ENCODE data around the gene FAM217A.

FAM217A gene

DNA sequence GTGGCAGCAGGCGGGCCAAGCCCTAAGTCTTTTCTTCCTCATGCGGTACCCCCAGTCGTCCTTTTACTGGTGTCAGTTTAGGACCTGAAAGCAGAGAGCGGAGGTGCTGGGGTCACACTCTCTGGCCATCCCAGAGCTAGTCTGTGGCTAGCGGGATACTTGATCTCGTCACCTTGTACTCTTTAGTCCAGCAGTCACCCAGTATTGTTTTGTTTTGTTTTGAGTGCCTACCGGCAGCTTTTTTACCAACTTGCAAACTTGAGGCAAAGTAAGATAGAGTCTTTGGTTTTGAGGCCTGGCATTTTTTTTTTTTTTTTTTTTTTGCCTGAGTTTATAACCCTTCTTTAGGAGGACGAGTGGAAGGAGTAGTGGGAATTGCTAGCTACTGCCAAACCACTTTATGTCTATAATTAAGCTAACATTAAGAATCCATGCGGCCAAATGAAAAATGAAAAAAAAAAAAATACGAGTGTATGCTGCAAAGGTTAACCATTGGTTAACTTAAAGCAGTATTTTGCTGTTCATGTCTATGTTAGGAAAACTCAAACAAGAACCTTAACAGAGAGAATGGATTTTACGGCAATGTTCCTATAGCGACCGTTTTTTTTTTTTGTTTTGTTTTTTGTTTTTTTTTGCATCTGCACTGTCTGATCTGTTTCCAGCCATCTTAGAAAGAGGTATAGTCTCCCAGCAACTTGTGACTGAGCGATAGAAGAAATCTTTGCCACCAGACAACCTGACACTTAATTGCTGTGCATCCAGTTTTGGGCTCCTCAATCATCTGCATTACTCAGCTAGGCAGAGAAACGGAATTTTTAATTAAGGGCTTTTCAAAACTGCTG, 56.9 kb downstream of the FAM217A start:
- TF ChIP-seq, protein P1, sequence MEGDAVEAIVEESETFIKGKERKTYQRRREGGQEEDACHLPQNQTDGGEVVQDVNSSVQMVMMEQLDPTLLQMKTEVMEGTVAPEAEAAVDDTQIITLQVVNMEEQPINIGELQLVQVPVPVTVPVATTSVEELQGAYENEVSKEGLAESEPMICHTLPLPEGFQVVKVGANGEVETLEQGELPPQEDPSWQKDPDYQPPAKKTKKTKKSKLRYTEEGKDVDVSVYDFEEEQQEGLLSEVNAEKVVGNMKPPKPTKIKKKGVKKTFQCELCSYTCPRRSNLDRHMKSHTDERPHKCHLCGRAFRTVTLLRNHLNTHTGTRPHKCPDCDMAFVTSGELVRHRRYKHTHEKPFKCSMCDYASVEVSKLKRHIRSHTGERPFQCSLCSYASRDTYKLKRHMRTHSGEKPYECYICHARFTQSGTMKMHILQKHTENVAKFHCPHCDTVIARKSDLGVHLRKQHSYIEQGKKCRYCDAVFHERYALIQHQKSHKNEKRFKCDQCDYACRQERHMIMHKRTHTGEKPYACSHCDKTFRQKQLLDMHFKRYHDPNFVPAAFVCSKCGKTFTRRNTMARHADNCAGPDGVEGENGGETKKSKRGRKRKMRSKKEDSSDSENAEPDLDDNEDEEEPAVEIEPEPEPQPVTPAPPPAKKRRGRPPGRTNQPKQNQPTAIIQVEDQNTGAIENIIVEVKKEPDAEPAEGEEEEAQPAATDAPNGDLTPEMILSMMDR (conservative IDR thresholded peaks at IDR 0.05; ENCODE audit: low read depth, low read length) = no peak
- peaks cover 40% of the 10 kb centered on the region for H3K4me1 ChIP-seq (ENCODE audit: low read depth, poor library complexity, severe bottlenecking)
- H3K27me3 ChIP-seq (ENCODE audit: insufficient read depth, low read depth) = no peaks in the 10 kb centered on the region
- H3K4me2 ChIP-seq = peak overlapping the region; percentile 88
- peaks cover 39% of the 10 kb centered on the region for H4K20me1 ChIP-seq (ENCODE audit: insufficient read depth)
- peak overlapping the region; percentile 42 for H3K4me3 ChIP-seq (IDR thresholded peaks at IDR 0.05; ENCODE audit: insufficient read depth, low read depth, low read length)
- H2AFZ ChIP-seq (ENCODE audit: low read depth) = peak overlapping the region; percentile 49
- no peaks in the 10 kb centered on the region; the same call in 1 of the 2 replicates for H3K36me3 ChIP-seq (ENCODE audit: insufficient read depth)
- H3K79me2 ChIP-seq (ENCODE audit: insufficient read depth, low read depth) = peaks cover 60% of the 10 kb centered on the region
- peak overlapping the region; percentile 94 for H3K27ac ChIP-seq
- peak overlapping the region; percentile 97 for H3K9ac ChIP-seq

DNA sequence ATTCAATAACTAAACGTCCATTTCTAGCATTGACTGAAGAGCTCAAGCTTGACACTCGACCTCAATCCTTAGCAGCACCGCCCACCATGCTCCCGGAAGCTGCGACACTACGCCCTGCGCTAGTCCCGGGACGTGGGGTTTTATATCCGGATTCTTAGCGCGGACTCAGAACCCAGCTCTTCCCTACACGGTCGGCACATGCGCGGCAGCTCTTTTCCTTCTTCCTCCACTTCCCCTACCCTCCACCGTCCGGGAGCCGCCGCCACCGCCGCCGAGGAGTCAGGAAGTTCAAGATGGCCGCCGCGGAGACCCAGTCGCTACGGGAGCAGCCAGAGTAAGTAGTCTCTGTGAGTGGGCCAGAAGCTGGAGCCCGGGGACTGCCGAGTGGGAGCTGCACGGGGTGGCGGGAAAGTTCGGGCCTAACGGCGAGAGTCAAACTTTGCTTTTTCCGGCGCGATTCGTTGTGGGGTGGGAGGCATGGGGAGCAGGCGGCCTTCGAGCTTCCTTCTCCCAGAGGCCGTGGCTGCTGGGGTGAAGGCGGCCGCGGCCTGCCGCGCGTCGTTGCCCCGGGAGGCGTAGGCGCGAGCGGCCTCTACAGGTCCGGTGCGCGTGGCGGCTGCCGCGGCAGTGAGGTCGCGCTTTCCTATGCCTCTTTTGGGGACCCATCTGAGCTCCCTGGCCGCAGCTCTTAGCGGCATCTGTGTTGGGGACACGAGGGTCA, 57.6 kb downstream of the FAM217A start:
- Histone ChIP-seq H3K27ac (peak overlapping the region; percentile 94), H3K4me1 (ENCODE audit: low read depth, poor library complexity, severe bottlenecking) (peaks cover 48% of the 10 kb centered on the region), H3K9ac (peak overlapping the region; percentile 97), H3K4me2 (peak overlapping the region; percentile 88), H3K36me3 (ENCODE audit: insufficient read depth) (no peaks in the 10 kb centered on the region; the same call in 1 of the 2 replicates), H3K4me3 (IDR thresholded peaks at IDR 0.05; ENCODE audit: insufficient read depth, low read depth, low read length) (peak overlapping the region; percentile 42), H3K27me3 (ENCODE audit: insufficient read depth, low read depth) (no peaks in the 10 kb centered on the region), H3K79me2 (ENCODE audit: insufficient read depth, low read depth) (peaks cover 56% of the 10 kb centered on the region), H2AFZ (ENCODE audit: low read depth) (peak overlapping the region; percentile 49), H4K20me1 (ENCODE audit: insufficient read depth) (peaks cover 32% of the 10 kb centered on the region)
- TF ChIP-seq, protein P1 (conservative IDR thresholded peaks at IDR 0.05; ENCODE audit: low read depth, low read length) = 0 out of 2 replicates have a peak, but pooled peaks have one; percentile 22

DNA sequence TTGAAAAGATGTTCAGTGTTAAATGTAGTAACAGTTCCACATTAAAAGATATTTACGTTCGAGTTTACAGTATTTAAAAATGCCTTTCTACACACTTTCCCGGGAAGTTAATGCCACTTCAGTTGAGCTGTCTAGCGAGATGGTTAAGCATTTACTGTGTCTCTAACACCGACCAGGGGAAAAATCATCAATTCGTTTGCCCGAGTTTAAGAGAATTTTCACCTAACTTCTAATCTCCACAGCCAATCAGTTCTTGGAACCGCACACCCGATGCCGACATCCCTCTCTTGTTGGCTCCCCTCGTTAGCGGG, 58.2 kb downstream of the FAM217A start:
- Histone ChIP-seq H3K27ac (peak overlapping the region; percentile 94), H3K4me3 (IDR thresholded peaks at IDR 0.05; ENCODE audit: insufficient read depth, low read depth, low read length) (no peak overlapping the region), H3K79me2 (ENCODE audit: insufficient read depth, low read depth) (peaks cover 56% of the 10 kb centered on the region), H3K27me3 (ENCODE audit: insufficient read depth, low read depth) (no peaks in the 10 kb centered on the region), H3K4me1 (ENCODE audit: low read depth, poor library complexity, severe bottlenecking) (peaks cover 52% of the 10 kb centered on the region), H3K4me2 (peak overlapping the region; percentile 50), H3K36me3 (ENCODE audit: insufficient read depth) (no peaks in the 10 kb centered on the region; the same call in 1 of the 2 replicates), H3K9ac (peak overlapping the region; percentile 97; the same call in 1 of the 2 replicates), H4K20me1 (ENCODE audit: insufficient read depth) (peaks cover 30% of the 10 kb centered on the region), H2AFZ (ENCODE audit: low read depth) (peak overlapping the region; percentile 49; the same call in 1 of the 2 replicates)
- TF ChIP-seq, protein P1 (conservative IDR thresholded peaks at IDR 0.05; ENCODE audit: low read depth, low read length) = no peak

DNA sequence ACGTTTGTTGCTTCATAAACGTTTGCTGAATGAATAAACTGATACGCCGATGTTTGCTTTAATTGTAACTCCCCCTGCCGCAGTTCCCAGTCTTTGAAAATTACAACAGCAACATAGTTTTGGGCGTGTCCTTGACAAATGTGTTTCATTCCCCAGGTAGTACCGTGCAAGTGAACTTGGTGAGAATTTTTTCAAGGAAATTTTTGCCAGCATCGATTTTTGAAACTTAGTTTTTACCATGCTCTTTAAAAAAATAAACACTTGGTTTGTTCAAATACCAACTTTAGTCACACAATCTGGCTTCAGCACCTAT, 60.1 kb downstream of the FAM217A start:
- no peaks in the 10 kb centered on the region for H3K27me3 ChIP-seq (ENCODE audit: insufficient read depth, low read depth)
- H3K79me2 ChIP-seq (ENCODE audit: insufficient read depth, low read depth) = peaks cover 49% of the 10 kb centered on the region
- H3K4me3 ChIP-seq (IDR thresholded peaks at IDR 0.05; ENCODE audit: insufficient read depth, low read depth, low read length) = no peak overlapping the region
- peaks cover 15% of the 10 kb centered on the region; the same call in 1 of the 2 replicates for H4K20me1 ChIP-seq (ENCODE audit: insufficient read depth)
- peak overlapping the region; percentile 75 for H2AFZ ChIP-seq (ENCODE audit: low read depth)
- H3K9ac ChIP-seq = peak overlapping the region; percentile 82; the same call in 1 of the 2 replicates
- H3K4me2 ChIP-seq = peak overlapping the region; percentile 55
- H3K27ac ChIP-seq = peak overlapping the region; percentile 95
- H3K36me3 ChIP-seq (ENCODE audit: insufficient read depth) = no peaks in the 10 kb centered on the region
- TF ChIP-seq, protein P1 (conservative IDR thresholded peaks at IDR 0.05; ENCODE audit: low read depth, low read length) = no peak
- H3K4me1 ChIP-seq (ENCODE audit: low read depth, poor library complexity, severe bottlenecking) = peaks cover 39% of the 10 kb centered on the region

All from KMS-11 (cell line).